ENCODE measurements around the gene CYP26C1. TPM values are rescaled to one million over a fixed set of nuclear protein-coding genes. Genes with fewer than 3 reads are reported as not detected.

The CYP26C1 gene
- total and polyA plus RNA-seq, 2 of the 13 experiments (the other 11 are each of a cell fraction or from before 2014, with no cell fraction given) = 0.02 TPM; not detected in 1

GRCh38 chr10:93106631-93107072 is 46.1 kb downstream of the CYP26C1 start (continued):
- TF ChIP-seq ZSCAN20 (CRISPR knock-in tag; IDR thresholded peaks at IDR 0.05; ENCODE audit: borderline replicate concordance) (no peak), THRA (CRISPR knock-in tag; IDR thresholded peaks at IDR 0.05; ENCODE audit: borderline replicate concordance) (peak; percentile 93; the same call in 1 of the 2 replicates), TOE1 (CRISPR knock-in tag; IDR thresholded peaks at IDR 0.05) (no peak), ZHX2 (IDR thresholded peaks at IDR 0.05; ENCODE audit: low read depth) (peak; percentile 83), ZHX2 (CRISPR knock-in tag; IDR thresholded peaks at IDR 0.05; ENCODE audit: borderline replicate concordance) (no peak), KDM5B (CRISPR knock-in tag; IDR thresholded peaks at IDR 0.05; ENCODE audit: borderline replicate concordance) (no peak), ZNF460 (CRISPR knock-in tag; IDR thresholded peaks at IDR 0.05; ENCODE audit: borderline replicate concordance) (no peak), GATA4 (IDR thresholded peaks at IDR 0.05; ENCODE audit: borderline replicate concordance, low read depth) (peak; percentile 79; the same call in 1 of the 2 replicates), ZNF274 (CRISPR knock-in tag; IDR thresholded peaks at IDR 0.05) (no peak), HES4 (CRISPR knock-in tag; IDR thresholded peaks at IDR 0.05; ENCODE audit: borderline replicate concordance) (no peak), ZBTB49 (CRISPR knock-in tag; IDR thresholded peaks at IDR 0.05; ENCODE audit: borderline replicate concordance) (no peak), ZNF639 (CRISPR knock-in tag; conservative IDR thresholded peaks at IDR 0.05) (no peak), NR2F2 (IDR thresholded peaks at IDR 0.05; ENCODE audit: borderline replicate concordance, low read depth) (peak; percentile 97), ZNF792 (CRISPR knock-in tag; IDR thresholded peaks at IDR 0.05) (no peak), MAF1 (CRISPR knock-in tag; IDR thresholded peaks at IDR 0.05; ENCODE audit: borderline replicate concordance) (no peak), NFATC3 (CRISPR knock-in tag; IDR thresholded peaks at IDR 0.05) (no peak)
